ENCODE results near the gene SRRM2. TPM values are rescaled to one million over a fixed set of nuclear protein-coding genes. Genes with fewer than 3 reads are reported as not detected.

The SRRM2 gene
- polyA plus RNA-seq, 1 experiment = 80.5 TPM

- H3K27me3 ChIP-seq (ENCODE audit: control insufficient read depth, insufficient read depth, low read length) = peaks cover 40% of the 10 kb centered on the region
- ChIA-PET POLR2A (no interaction called here), CTCF (interaction anchor here (0.5 to 1.1 kb wide), 4 partner anchors 55 to 282 kb away, joined by 3 to 6 read pairs (median 4); no protein-coding TSS in a partner anchor)
- no peak overlapping the region for H3K27ac ChIP-seq (ENCODE audit: low read depth, low read length)
- no peak overlapping the region for H3K4me3 ChIP-seq (ENCODE audit: low read depth, low read length)
- no peaks in the 10 kb centered on the region; the same call in 1 of the 2 replicates for H3K9me3 ChIP-seq (ENCODE audit: control insufficient read depth, insufficient read depth, low read length)
- TF ChIP-seq, protein P1, sequence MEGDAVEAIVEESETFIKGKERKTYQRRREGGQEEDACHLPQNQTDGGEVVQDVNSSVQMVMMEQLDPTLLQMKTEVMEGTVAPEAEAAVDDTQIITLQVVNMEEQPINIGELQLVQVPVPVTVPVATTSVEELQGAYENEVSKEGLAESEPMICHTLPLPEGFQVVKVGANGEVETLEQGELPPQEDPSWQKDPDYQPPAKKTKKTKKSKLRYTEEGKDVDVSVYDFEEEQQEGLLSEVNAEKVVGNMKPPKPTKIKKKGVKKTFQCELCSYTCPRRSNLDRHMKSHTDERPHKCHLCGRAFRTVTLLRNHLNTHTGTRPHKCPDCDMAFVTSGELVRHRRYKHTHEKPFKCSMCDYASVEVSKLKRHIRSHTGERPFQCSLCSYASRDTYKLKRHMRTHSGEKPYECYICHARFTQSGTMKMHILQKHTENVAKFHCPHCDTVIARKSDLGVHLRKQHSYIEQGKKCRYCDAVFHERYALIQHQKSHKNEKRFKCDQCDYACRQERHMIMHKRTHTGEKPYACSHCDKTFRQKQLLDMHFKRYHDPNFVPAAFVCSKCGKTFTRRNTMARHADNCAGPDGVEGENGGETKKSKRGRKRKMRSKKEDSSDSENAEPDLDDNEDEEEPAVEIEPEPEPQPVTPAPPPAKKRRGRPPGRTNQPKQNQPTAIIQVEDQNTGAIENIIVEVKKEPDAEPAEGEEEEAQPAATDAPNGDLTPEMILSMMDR (IDR thresholded peaks at IDR 0.05; ENCODE audit: low read depth, low read length) = no peak
- DNase-seq (ENCODE audit: low read depth, low spot score) = no peak
Measured at GRCh38 chr16:2783581-2784357, 31.3 kb downstream of the SRRM2 start.

GRCh38 chr16:2784358-2785100 is 32.1 kb downstream of the SRRM2 start:
- ChIA-PET CTCF (interaction anchor here (0.5 kb wide), 1 partner anchor 90 kb away, joined by 5 read pairs; no protein-coding TSS in a partner anchor), POLR2A (no interaction called here)
- Histone ChIP-seq H3K27ac (ENCODE audit: low read depth, low read length) (no peak overlapping the region), H3K27me3 (ENCODE audit: control insufficient read depth, insufficient read depth, low read length) (peaks cover 47% of the 10 kb centered on the region), H3K4me3 (ENCODE audit: low read depth, low read length) (no peak overlapping the region), H3K9me3 (ENCODE audit: control insufficient read depth, insufficient read depth, low read length) (no peaks in the 10 kb centered on the region; the same call in 1 of the 2 replicates)
- no peak for DNase-seq (ENCODE audit: low read depth, low spot score)
- TF ChIP-seq, protein P1 (IDR thresholded peaks at IDR 0.05; ENCODE audit: low read depth, low read length) = no peak

DNA sequence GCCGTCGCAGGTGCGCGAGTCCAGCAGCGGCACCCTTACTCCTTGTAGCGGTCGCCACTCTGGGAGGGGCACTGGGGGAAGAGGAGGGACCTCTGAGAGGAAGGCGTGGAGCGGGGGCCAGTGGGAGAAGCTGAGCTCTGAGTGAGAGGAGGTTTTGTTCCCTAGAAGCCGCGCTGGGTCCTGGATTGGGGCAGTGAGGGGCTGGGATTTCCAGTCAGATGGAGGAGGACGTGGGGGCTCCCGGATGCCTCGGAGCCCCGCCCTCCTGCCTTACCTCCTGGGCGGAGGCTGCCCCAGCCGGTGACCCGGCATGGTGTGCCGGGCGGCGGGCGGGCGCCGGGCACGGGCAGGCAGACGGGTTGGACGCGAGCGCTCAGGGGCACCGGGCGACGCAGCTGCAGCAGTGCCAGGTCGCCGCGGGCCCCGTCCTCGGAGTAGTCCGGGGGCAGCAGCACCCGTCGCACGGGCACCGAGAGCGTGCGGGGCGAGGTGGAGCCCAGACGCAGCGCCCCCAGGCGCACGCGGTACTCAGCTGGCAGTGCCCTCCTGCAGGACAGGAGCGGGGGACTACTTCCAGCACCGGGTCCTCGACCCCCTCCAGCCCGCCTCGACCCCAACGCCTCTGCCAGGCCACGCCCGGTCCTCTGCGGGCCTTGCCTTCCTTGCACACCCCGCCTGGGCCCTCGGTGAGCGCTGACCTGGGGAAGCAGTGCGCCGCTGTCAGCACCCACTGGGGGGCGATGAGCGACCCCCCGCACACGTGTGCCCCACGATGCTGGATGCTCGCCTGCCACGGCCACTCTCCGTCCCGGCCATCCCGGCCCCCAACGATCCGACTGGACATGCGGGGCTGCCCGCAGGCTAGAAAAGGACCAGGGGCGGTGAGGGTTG is 32.9 kb downstream of the SRRM2 start:
- Histone ChIP-seq H3K4me3 (ENCODE audit: low read depth, low read length) (no peak overlapping the region), H3K27me3 (ENCODE audit: control insufficient read depth, insufficient read depth, low read length) (peaks cover 53% of the 10 kb centered on the region), H3K9me3 (ENCODE audit: control insufficient read depth, insufficient read depth, low read length) (no peaks in the 10 kb centered on the region; the same call in 1 of the 2 replicates), H3K27ac (ENCODE audit: low read depth, low read length) (no peak overlapping the region)
- ChIA-PET POLR2A (no interaction called here), CTCF (no interaction called here)
- no peak for DNase-seq (ENCODE audit: low read depth, low spot score)
- TF ChIP-seq, protein P1 (IDR thresholded peaks at IDR 0.05; ENCODE audit: low read depth, low read length) = 0 out of 2 replicates have a peak, but pooled peaks have one; percentile 5

GRCh38 chr16:2786061-2786825 is 33.8 kb downstream of the SRRM2 start:
- peaks cover 56% of the 10 kb centered on the region for H3K27me3 ChIP-seq (ENCODE audit: control insufficient read depth, insufficient read depth, low read length)
- DNase-seq (ENCODE audit: low read depth, low spot score) = no peak
- TF ChIP-seq, protein P1 (IDR thresholded peaks at IDR 0.05; ENCODE audit: low read depth, low read length) = no peak
- ChIA-PET POLR2A (no interaction called here), CTCF (no interaction called here)
- H3K27ac ChIP-seq (ENCODE audit: low read depth, low read length) = no peak overlapping the region
- H3K9me3 ChIP-seq (ENCODE audit: control insufficient read depth, insufficient read depth, low read length) = no peaks in the 10 kb centered on the region; the same call in 1 of the 2 replicates
- no peak overlapping the region for H3K4me3 ChIP-seq (ENCODE audit: low read depth, low read length)

Data from AG04450 (cell line).